GM12891 (cell line): ENCODE measurements around the gene ADRB1.

Experiments
- POLR2AphosphoS5 ChIP-seq: IDR thresholded peaks from 2 replicates; pipeline ENCODE4 v1.6.1; 2011; ENCODE audit warnings: low read depth, low read length, control low read depth
- TAF1 ChIP-seq: IDR thresholded peaks from 2 replicates; pipeline ENCODE4 v1.6.1; 2011; ENCODE audit warnings: low read depth, low read length, control low read depth

DNA sequence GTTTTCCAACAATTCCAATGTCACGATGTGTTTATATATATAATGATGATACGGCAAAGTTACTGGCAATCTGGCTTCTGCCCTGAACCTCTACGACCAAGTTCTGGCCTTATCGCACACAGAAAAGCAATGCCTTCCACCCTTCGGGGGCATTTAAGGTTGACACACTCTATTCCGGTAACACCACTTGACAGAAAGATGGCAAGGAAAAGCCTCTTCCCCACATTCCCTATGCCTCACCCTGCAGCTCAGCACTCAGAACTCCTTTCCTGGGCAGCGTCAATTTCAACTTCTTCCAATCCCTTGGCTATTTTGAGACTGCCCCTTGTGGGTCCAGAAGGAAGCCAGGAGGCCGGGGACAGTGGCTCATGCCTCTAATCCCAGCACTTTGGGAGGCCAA, 2.5 kb upstream of the ADRB1 start:
- TF ChIP-seq TAF1 (no peak), POLR2AphosphoS5 (no peak)
